NCI-H1436 treated with DMSO at 0.1 percent for 48 hours (cell line): ENCODE results near the gene ELP5.

Source experiments
- DNase-seq: peaks from one replicate; lab custom pipeline; 2025; lab: John Stamatoyannopoulos, UW

ELP5 gene

DNA sequence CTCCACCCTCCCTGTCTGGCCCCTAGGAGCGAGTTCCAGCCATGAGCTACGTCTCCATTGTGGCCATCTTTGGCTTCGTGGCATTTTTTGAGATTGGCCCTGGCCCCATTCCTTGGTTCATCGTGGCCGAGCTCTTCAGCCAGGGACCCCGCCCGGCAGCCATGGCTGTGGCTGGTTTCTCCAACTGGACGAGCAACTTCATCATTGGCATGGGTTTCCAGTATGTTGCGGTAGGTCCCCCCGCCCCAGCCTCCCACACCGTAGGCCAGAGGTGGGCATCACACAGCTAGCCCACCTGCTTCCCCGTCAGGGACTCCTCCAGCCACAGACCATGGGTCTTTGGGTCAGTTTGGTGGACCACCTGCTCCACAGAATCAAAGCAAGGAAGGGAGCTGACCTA lies 33.7 kb downstream of the ELP5 start:
- no peak for DNase-seq

DNA sequence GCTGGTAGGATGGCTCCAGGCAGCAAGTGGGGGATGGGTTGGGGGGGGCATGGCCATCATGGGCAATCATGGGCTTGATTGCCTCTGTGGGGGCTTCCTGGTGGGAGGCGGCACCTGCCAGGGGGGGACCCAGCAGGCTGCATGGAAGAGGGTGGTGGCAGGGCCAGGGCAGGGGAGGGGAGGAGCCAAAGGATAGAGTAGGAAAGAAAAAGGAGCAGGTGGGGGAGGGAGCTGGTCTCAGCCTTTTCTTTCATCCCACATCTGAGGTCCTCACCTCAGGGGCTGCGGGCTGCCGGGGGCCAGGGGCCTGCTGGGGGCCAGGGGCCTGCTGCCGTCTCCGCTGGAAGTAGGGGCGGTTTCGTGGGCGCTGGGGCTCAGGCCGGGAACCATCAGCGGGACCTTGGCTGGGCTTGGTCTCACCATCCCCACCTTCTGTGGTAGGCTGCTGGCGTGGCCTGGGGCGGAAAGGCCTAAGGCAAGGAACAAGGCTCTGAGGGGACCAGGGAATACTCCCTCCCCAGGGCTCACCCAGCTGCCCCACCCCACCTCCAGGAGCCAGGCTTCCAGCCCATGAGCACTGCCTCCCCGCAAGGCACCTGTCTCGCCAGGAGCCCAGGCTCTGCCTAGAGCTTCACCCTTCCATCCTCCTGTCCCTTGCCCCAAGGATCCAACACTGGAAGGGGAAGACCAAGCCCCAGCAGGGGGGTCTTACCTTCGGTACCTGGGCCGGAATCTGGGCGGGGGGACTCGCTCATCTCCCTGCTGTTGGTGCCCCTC lies 37.4 kb downstream of the ELP5 start:
- DNase-seq, result no peak

- no peak for DNase-seq
These were observed 38.2 kb downstream of the ELP5 start for GRCh38 chr17:7290166-7290565.

DNA sequence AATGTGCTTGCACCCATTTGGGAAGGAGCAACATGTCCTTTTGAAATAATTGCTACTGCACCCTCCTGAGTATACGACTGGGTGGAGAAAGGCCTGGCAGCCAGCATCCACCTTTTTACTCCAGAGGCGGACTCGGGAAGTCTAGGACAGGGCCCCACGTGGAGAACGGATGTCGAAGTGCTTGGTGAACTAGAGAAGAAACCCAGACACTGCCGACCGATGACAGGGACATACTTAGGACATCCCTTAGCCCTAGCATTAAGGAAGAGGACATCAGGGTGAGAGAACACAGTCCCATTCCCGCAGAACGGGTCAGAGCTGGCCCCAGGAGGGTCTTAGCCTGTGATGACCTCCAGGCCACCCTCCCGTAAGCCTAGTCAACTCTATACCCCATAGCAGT lies 38.7 kb downstream of the ELP5 start:
- DNase-seq, result no peak

- no peak for DNase-seq
These were observed 40.2 kb downstream of the ELP5 start for GRCh38 chr17:7292194-7292593.

- DNase-seq, result no peak
These were observed 40.7 kb downstream of the ELP5 start for GRCh38 chr17:7292729-7293128.

DNA sequence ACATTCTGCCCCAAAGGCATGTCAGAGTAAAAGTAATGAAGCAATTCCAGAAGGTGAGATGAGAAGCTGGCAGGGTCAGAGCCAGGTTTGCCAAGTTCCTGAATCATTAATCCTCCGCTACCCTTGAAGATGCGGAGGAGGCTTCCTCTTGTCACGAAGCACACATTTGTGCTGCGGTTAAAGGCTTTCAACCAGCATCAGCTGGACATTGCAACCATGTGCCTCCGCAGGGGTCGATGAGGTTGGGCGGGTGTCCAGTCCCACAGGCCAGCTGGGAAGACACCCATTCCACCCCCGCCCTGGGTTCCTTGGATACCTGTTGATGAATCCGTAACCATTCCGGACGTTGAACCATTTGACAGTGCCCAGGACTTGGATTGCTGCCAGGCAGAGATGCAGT lies 41.1 kb downstream of the ELP5 start:
- no peak for DNase-seq

GRCh38 chr17:7293816-7294613 lies 42.0 kb downstream of the ELP5 start:
- DNase-seq, result no peak

GRCh38 chr17:7294614-7295153 lies 42.7 kb downstream of the ELP5 start, which contains the start of gene YBX2:
YBX2 (minus strand) TSS chr17:7294639; CDS start chr17:7294500, 139 bp downstream.
- DNase-seq, result no peak

GRCh38 chr17:7295230-7296180 lies 43.5 kb downstream of the ELP5 start:
- DNase-seq, result no peak

DNA sequence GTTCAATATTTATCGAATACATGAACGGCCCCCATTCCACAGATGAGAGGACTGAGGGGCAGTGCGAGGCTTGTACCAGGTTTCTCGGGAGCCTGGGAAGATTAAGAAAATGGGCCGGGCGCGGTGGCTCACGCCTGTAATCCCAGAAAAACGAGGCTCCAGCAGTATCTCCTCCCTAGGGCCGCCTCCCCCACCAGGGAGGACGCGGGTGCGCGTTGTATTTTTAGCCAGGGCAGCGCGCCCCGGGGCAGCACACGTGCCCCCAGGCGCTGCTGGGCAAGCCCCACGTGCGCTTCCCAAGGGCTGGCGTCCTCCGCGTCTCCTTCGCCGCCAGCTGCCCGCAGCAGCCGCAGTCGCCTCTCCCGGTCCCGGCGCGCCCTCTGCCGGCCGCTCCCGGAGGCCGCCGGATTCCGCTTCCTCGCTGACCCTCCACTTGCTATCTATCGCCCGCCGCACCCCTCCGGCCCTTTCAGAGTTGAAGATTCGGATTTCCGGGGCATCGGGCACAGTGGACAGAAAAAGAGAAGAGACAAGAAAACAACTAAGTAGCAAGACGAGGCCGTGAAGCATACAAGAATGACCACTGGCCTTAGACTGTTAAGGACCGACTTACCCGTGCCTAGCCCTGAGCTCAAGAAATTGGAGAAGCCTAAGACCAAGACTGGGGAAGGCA lies 44.3 kb downstream of the ELP5 start:
- no peak for DNase-seq

- no peak for DNase-seq
These were observed 52.2 kb downstream of the ELP5 start for GRCh38 chr17:7304179-7304578.

DNA sequence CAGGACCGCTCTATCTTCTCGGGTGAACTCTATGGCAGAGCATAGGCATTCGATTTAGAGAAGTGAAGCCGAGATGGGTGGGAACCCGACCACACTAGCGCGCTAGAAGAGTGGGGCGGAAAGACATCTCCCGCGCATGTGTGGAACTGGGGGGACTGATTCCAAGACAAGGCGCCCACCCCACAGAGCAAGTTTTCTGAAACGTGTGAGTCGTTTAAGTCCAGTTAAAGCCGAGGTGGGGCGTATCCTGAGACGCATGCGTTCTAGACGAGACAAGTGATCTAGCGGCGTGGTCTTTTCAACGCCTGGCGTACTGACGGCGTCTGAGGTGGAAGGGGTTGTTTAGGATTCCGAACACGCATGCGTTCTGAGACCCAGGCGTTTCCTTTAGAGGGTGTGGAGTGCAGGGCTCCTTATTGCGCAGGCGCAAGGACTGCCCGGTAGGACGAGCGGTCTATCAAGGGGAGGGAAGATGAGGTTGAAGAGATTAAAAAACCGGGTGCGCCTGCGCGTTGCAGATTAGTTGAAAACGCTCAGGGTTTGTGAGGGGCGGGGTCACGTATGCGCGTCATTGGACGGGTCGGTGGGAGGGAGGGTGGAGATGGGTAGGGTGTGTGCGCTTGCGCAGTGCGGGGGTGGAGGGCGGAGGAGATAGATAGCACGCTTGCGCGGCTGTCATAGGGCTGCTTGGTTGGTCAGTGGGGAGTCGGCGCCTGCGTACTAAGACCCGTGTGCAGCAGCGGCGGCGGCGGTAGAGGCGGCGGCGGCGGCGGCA lies 55.1 kb downstream of the ELP5 start, which contains the start of gene EIF5A:
EIF5A (plus strand) TSS at position 718 of the 775 bp plus-strand sequence. CDS start 2,008 bp downstream, outside the sequence.
- DNase-seq, result peak; percentile 99

DNA sequence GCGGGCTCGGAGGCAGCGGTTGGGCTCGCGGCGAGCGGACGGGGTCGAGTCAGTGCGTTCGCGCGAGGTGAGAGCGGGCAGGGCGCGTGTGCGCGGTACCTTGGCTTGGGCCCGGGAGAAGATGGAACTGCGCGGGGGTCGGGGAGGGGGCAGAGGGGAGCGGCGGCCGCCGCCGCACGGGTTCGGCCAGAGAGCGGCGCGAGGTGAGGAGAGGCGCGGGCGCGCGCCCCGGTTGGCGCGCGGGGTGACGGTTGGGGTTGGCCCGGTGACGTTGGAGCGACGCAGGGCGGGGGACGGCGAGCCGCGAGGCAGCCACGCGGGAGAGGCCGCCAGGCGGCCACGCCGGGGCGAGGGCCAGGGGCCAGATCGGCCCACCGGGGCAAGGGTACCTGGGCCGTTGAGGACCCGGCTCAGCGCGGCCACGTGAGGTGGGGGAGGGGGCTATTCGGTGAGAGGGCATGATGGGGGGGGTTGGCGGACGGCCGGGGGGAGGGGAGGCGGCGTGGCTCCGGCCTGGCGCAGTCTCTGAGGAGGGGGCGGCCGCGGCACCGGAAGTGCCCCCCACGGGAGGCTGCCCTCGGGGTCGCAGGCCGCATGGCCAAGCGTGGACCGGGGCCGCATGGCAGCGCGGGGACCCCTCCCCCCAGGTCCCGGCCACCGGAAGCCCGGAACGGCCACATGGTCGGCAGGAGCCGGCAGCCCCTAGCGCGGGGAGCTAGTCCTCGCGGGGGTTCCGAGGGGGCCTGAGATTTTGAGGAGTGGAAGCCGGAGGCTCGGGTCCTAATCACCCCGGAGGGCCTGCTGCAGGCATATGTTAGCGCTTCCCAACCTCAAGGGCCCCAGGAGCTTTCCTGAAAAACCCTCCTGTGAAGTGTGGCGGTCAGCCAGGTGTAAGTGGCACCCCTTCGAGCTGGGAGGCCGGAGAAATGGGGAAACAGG lies 55.9 kb downstream of the ELP5 start:
- DNase-seq, result no peak

DNA sequence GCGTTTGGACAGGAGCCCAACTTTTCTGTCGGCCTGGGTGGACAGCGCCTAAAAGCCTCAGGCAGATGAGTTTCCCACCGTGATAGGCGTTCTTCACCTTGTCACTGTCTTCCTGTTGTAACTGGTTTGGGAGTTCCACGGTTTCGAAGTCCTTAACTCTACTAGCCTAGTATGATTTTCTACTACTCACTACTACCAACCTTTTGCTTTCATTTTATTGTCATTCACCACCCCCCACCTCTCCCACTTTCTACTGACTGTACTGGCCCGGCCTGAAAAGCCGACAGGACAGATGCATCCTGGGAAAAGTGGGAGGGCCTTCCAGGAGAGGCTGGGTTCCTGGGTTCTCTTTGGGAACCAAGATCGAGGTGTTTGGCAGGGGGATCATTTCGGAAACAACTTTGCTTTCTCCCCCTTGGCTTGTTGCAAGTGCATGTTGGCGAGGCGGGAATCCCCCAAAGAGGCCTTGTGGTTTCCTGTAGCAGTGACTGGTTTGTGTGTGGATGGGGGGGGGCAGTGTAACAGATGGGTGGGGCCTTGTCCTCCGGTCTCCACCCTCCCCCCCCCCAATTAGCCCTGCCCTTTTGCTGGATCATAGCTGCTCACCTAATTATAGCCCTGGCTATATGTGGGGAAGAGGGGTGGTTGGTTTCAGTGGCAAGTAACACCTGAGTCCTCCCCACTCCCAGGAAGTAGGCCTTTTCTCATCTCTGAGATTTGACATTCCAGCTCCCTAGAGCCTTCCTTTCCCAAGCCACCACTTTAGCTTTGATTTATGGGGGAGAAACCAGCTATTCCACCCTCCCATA lies 56.8 kb downstream of the ELP5 start:
- peak; percentile 28 for DNase-seq
